Esophagus muscularis mucosa (tissue), 3 donors: Measurements from ENCODE around the gene DPF3.

Experiments
- CTCF ChIP-seq, 3 experiments: fragments of 200-600 bp in 2 of 3; fragments of 450-650 bp in 1 of 3; sonication (generic) in 2 of 3; IDR thresholded peaks; one replicate each; pipeline ENCODE4 v1.5.1; 2017 to 2019; ENCODE audit warnings: antibody characterized with exemption in 3 of 3, mild to moderate bottlenecking in 2 of 3, moderate library complexity in 1 of 3
- POLR2AphosphoS5 ChIP-seq, 2 donors: sonication (generic); formaldehyde crosslinking; IDR thresholded peaks; one replicate each; pipeline ENCODE4 v1.6.1; 2017; ENCODE audit warnings: antibody characterized with exemption in 2 of 2

GRCh38 chr14:72786378-72787350, 107.2 kb downstream of the DPF3 start:
- TF ChIP-seq CTCF (IDR thresholded peaks at IDR 0.05) (no peak), POLR2AphosphoS5 (IDR thresholded peaks at IDR 0.05) (no peak)
